ENCODE data around the gene LANCL1. TPM values are rescaled to one million over a fixed set of nuclear protein-coding genes. Genes with fewer than 3 reads are reported as not detected.

Gene LANCL1
- polyA plus RNA-seq, 1 experiment: 66.6 TPM

DNA sequence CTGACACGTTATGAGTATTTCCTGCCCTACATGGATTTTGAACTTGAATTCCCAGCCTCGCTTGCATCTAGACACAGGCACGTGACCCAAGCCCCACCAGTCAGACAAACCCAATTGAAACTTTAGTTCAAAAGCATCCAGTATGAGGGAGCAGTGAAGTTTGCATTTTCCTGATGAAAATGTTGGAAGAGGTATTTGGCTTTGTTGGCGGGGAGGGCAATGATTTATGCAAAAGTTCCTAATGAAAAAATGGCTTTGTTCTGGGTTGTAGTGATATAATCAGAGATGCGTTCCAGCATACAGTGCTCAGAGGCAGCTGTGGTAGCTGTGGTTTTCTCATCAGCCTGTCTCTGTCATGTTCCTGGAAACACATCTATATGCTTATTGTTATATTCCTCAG lies 43.0 kb upstream of the LANCL1 start:
- DNase-seq (ENCODE audit: low read depth, low spot score): no peak
- no peak overlapping the region for H3K4me3 ChIP-seq (ENCODE audit: low read depth, low read length)
- TF ChIP-seq, protein P1, sequence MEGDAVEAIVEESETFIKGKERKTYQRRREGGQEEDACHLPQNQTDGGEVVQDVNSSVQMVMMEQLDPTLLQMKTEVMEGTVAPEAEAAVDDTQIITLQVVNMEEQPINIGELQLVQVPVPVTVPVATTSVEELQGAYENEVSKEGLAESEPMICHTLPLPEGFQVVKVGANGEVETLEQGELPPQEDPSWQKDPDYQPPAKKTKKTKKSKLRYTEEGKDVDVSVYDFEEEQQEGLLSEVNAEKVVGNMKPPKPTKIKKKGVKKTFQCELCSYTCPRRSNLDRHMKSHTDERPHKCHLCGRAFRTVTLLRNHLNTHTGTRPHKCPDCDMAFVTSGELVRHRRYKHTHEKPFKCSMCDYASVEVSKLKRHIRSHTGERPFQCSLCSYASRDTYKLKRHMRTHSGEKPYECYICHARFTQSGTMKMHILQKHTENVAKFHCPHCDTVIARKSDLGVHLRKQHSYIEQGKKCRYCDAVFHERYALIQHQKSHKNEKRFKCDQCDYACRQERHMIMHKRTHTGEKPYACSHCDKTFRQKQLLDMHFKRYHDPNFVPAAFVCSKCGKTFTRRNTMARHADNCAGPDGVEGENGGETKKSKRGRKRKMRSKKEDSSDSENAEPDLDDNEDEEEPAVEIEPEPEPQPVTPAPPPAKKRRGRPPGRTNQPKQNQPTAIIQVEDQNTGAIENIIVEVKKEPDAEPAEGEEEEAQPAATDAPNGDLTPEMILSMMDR (IDR thresholded peaks at IDR 0.05; ENCODE audit: low read depth, low read length): no peak
- ChIA-PET CTCF (interaction anchor here (1.6 kb wide), 1 partner anchor 17 kb away, joined by 7 read pairs; no protein-coding TSS in a partner anchor), POLR2A (no interaction called here)
- H3K9me3 ChIP-seq (ENCODE audit: control insufficient read depth, insufficient read depth, low read length): no peaks in the 10 kb centered on the region
- no peaks in the 10 kb centered on the region for H3K27me3 ChIP-seq (ENCODE audit: control insufficient read depth, insufficient read depth, low read length)
- no peak overlapping the region for H3K27ac ChIP-seq (ENCODE audit: low read depth, low read length)

DNA sequence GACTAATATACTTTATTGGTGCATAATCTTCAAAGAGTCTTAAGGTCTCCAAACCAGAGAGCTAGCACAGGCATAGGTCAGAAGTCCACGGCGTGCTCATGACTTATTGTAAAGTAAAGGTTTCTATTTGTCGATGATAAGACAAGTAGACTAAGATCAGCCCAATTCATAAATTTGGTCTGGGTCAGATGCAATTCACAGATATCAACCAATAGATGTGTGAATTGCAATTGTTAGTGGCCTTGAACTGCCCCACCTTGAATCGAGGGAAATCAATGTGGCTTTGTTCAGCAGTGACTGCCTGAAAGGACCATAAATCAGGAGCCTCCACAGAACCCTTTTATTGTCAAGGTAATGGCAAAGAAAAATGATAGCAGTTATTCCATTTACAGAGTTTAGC lies 40.7 kb upstream of the LANCL1 start:
- Histone ChIP-seq H3K27ac (ENCODE audit: low read depth, low read length) (no peak overlapping the region), H3K27me3 (ENCODE audit: control insufficient read depth, insufficient read depth, low read length) (no peaks in the 10 kb centered on the region), H3K9me3 (ENCODE audit: control insufficient read depth, insufficient read depth, low read length) (no peaks in the 10 kb centered on the region), H3K4me3 (ENCODE audit: low read depth, low read length) (no peak overlapping the region)
- ChIA-PET CTCF (interaction anchor here (1.9 kb wide), 1 partner anchor 14 kb away, joined by 8 read pairs; no protein-coding TSS in a partner anchor), POLR2A (no interaction called here)
- TF ChIP-seq, protein P1 (IDR thresholded peaks at IDR 0.05; ENCODE audit: low read depth, low read length): no peak
- DNase-seq (ENCODE audit: low read depth, low spot score): no peak

- DNase-seq (ENCODE audit: low read depth, low spot score): no peak
- H3K27me3 ChIP-seq (ENCODE audit: control insufficient read depth, insufficient read depth, low read length): no peaks in the 10 kb centered on the region
- ChIA-PET POLR2A (no interaction called here), CTCF (interaction anchor here (0.9 to 1.9 kb wide), 2 partner anchors 13 kb away, joined by 3 to 8 read pairs; no protein-coding TSS in a partner anchor)
- no peaks in the 10 kb centered on the region for H3K9me3 ChIP-seq (ENCODE audit: control insufficient read depth, insufficient read depth, low read length)
- no peak overlapping the region for H3K4me3 ChIP-seq (ENCODE audit: low read depth, low read length)
- TF ChIP-seq, protein P1 (IDR thresholded peaks at IDR 0.05; ENCODE audit: low read depth, low read length): no peak
- H3K27ac ChIP-seq (ENCODE audit: low read depth, low read length): no peak overlapping the region
These were observed 39.4 kb upstream of the LANCL1 start for GRCh38 chr2:210515911-210516310.

DNA sequence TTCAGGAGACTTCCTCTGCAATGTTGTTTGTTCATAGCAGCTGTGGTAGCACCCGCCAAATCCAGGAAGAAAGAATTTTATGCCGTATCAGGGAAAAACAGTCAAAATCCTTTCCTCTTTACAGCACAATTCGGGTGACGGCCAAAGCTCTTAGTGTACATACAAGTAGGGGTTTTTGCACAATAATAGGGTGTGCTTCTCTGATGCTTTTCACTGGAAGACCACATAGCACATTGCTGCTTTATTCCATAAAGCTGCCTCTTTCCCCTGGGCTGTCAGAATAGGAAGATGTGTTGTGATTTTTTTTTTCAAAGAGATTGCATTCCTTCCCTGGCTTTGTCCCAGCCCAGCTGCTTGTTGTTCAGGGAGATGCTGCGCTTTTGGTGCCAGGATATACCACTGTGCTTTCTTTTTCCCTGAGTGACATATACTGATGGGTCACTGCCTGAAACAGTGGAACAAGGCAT lies 27.2 kb upstream of the LANCL1 start:
- H3K9me3 ChIP-seq (ENCODE audit: control insufficient read depth, insufficient read depth, low read length): peaks cover 9% of the 10 kb centered on the region
- DNase-seq (ENCODE audit: low read depth, low spot score): no peak
- ChIA-PET POLR2A (no interaction called here), CTCF (interaction anchor here (0.6 to 2.7 kb wide), 47 partner anchors 8 to 654 kb away, joined by 3 to 21 read pairs (median 5); partner anchors contain the start of genes CPS1 and LANCL1)
- TF ChIP-seq, protein P1 (IDR thresholded peaks at IDR 0.05; ENCODE audit: low read depth, low read length): no peak
- no peak overlapping the region for H3K4me3 ChIP-seq (ENCODE audit: low read depth, low read length)
- H3K27ac ChIP-seq (ENCODE audit: low read depth, low read length): no peak overlapping the region
- H3K27me3 ChIP-seq (ENCODE audit: control insufficient read depth, insufficient read depth, low read length): no peaks in the 10 kb centered on the region

GRCh38 chr2:210503001-210503623 lies 26.6 kb upstream of the LANCL1 start:
- TF ChIP-seq, protein P1 (IDR thresholded peaks at IDR 0.05; ENCODE audit: low read depth, low read length): peak; percentile 94
- ChIA-PET CTCF (interaction anchor here (0.6 to 2.7 kb wide), 55 partner anchors 9 to 655 kb away, joined by 3 to 21 read pairs (median 5); partner anchors contain the start of genes CPS1 and LANCL1), POLR2A (no interaction called here)
- peak; percentile 18 for DNase-seq (ENCODE audit: low read depth, low spot score)
- Histone ChIP-seq H3K4me3 (ENCODE audit: low read depth, low read length) (no peak overlapping the region), H3K27me3 (ENCODE audit: control insufficient read depth, insufficient read depth, low read length) (no peaks in the 10 kb centered on the region), H3K9me3 (ENCODE audit: control insufficient read depth, insufficient read depth, low read length) (peaks cover 9% of the 10 kb centered on the region), H3K27ac (ENCODE audit: low read depth, low read length) (no peak overlapping the region)

Measured in AG04450 (cell line).